GM19452 (cell line): ENCODE measurements around the gene GADD45A.

ENCODE experiments used
- ATAC-seq: cut with Tn5 transposase; IDR thresholded peaks from one replicate; pipeline ENCODE4 v1.9.1; 2021; ENCODE audit not compliant: unreplicated experiment

The GADD45A gene

DNA sequence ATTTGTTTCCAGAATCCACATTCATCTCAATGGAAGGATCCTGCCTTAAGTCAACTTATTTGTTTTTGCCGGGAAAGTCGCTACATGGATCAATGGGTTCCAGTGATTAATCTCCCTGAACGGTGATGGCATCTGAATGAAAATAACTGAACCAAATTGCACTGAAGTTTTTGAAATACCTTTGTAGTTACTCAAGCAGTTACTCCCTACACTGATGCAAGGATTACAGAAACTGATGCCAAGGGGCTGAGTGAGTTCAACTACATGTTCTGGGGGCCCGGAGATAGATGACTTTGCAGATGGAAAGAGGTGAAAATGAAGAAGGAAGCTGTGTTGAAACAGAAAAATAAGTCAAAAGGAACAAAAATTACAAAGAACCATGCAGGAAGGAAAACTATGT, 2.6 kb downstream of the GADD45A start:
- ATAC-seq, result no peak

DNA sequence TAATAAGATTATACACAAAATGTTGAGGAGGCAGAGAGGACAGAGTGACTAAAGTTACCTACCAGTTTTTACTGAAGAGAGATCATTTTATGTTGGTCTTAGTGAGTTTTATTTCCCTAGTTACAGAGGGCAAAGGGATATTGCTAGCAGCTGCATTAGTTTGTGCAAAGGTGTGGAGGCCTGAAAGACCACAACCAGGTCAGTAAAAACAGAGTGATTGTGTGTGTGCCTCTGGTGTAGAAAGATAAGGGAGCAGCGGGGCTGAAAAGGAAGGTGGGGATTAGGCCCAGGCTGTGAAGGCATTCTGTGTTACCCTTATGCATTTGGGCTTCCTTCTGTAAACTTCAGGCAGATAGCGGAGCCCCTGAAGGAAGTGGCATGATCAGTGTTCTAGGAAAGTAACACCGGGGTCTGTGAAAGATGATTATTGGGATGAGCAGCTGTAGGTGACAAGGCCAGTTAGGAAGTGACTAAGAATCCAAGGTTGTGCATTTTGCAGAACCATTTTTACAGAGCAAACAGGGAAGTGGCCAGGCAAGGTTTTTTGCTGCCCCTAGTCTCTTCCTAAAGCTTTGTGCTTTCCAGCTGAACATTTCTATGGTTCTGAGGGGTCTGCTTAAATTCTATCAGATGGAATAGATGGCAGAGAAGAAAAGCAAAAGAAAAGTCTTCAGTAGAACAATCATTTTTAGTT, 3.7 kb downstream of the GADD45A start:
- no peak for ATAC-seq

- ATAC-seq, result no peak
Measured at GRCh38 chr1:67689267-67690017, 4.4 kb downstream of the GADD45A start.

- no peak for ATAC-seq
Measured at GRCh38 chr1:67690018-67690363, 5.0 kb downstream of the GADD45A start.

DNA sequence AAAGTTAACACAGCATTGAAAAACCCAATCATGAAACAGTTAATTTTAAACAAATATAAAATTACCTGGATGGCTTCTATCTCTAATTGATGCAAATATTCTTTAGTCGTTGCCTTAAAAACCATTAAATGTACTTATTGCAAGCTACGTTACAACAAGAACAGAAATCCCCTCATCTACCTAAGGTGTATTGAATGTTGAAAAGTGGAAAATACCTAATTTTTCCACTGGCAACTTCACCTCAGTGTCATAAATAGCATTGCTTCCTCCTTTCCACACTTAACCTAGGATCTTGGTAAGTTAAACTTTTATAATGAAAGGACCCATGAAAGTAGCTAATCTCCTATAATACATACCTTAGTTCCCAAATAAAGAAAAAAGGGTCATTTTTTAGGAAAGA, 5.4 kb downstream of the GADD45A start:
- ATAC-seq, result no peak

DNA sequence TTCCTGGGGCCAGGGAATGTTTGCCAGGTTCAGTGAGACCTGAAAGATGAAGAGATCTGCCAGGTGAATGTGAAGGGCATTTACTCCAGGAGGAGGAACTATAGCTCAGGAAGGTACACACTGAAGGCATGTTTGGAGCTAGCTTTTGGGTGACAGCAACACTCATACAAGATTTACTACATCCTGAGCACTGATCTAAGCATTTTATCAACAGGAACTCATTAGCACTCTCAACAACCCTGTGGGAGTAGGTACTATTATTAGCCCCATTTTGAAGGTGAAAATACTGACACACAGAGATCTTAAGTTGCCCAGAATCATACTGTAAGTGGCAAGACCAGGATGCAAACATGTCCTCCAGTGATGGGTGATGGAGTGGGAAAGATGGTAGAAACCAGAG, 6.7 kb downstream of the GADD45A start:
- ATAC-seq, result no peak

DNA sequence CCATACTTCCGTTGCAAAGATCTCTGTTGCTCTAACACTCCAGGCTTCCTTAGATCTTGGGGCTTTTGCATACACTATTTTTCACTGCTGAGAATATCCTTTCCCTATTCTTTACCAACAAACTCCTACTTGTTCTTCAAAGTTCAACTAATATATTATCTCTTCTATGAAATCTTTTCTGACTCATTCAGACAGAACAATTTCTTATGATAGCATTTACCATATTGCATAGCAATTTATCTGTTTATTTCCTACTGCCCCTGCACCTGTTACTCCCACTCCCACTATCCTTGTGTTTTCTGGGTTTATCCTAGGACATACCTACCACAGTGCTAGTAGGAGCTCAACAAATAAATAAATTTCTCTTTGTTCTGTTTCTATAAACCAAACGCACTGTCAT, 11.0 kb downstream of the GADD45A start:
- ATAC-seq, result no peak

DNA sequence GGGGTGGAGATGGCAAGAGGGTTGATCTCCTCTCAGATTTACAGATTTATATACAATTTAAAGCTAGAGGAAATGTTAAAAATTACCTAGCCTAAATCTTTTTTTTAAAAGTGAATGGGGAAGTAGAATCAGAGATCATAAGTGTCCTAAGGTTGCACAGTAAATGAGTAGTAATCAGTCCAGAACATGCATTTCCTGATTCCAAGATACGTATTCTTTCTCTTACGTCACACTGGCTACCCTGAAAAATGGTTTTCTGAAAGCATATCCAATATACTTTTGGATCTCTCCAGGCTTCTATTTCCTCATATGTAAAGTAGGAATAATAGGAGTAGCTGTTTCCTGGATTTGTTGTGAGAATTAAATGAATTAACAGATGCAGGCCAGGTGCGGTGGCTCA, 11.7 kb downstream of the GADD45A start:
- no peak for ATAC-seq

DNA sequence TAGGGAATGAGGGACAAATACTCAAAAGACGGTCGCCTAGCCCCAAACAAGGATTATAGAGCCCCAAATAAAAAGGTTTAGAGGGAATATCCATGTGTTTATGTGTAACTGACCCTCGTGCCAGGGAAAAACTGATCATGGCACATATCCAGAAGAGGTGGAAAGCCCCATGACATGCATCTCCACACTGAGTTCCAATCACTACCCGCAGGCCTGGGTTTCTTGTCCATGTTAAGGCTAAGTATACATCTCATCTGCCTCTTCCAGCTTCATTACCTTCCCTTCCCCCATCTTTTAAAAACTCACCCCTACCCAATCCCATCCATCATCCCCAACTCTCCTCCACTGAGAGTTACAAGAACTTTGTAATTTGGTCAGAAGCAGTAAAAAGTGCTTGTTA, 15.2 kb downstream of the GADD45A start:
- ATAC-seq, result no peak

DNA sequence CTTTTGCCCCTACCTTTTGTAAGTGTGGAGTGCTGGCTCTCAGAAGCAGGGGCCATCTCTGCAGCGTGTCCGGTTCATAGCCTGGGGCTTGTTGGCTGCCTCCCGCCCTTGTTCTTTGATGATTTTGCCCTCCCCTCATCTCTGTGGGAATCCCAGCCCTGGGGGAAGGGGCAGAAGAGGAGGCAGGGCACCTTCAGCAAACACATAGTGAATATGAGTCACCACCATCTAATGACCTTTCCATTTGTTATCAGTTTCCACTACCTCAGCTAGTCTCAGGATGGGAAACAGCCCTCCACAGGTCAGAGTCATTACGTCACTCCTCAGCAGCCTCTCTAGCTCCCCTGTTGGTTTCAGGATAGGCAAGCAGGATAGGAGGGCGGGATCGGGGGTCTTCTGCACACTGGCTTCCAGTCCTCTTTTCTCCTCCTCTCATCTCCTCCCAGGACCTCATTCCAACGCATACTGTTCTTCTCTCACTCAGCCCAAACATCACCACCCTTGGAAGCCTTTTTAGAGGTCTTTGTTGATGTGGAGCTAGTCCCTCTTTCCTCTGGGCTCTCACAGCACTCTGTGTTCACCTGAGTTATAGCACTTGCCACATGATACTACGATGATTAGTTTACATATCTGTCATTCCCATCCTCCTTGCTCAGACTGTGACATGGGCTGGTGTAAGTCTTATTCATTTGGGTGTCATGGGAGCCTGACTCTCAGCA, 15.8 kb downstream of the GADD45A start:
- no peak for ATAC-seq

GRCh38 chr1:67701876-67702275, 16.9 kb downstream of the GADD45A start:
- no peak for ATAC-seq

GRCh38 chr1:67704351-67704750, 19.4 kb downstream of the GADD45A start:
- no peak for ATAC-seq

DNA sequence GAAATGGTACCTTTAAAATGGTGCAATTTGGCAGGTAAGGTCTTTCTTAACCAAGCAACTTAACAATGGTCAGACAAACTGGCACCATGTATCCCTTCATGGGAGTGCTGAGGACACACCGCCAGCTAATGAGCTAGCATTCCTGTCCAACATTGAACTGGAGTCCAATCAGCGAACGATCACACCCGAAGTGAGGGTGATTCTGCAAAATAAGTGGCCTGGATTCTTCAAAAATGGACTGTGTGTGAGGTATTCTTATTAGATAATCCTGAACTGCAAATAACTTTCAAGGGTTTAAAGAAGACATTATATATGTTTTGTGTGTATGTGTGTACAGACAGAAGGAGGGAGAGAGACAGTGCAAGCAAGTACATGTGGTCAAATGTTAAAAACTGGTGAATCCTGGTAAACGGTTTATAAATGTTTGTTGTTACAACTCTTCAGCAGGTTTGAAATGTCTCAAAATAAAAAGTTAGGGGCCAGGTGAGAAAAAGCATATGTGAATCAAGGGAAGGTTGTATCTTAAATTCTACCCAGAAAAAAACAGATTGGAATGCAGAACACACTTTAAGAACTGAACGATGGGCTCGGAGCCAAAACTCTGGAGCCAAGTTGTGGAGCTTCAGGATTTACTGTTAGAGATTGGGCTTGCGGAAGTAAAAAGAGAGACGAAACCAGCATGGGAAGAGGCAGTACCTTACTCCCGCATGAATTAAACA, 20.9 kb downstream of the GADD45A start:
- no peak for ATAC-seq

DNA sequence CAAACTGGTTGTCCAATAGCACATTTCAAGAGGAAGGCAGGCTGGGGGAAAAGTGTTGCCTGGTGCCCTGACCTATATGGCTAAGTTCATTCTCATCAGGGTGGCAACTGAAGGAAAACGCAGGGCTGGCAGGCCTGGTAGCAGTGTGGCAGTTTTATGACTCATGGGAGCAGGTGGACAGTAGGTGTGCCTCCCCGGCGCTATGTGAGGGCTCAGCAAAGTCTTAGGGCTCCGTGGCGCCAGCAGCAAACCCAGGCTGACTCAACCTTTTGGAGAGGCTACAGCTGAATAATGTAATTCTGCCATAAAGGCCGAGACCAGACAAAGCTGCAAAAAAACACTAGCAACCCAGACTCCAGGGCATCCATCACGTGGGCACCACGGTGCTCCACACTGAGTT, 23.6 kb downstream of the GADD45A start:
- no peak for ATAC-seq

- no peak for ATAC-seq
Measured at GRCh38 chr1:67710417-67710816, 25.4 kb downstream of the GADD45A start.

GRCh38 chr1:67711158-67711854, 26.3 kb downstream of the GADD45A start:
- peak; percentile 28 for ATAC-seq

DNA sequence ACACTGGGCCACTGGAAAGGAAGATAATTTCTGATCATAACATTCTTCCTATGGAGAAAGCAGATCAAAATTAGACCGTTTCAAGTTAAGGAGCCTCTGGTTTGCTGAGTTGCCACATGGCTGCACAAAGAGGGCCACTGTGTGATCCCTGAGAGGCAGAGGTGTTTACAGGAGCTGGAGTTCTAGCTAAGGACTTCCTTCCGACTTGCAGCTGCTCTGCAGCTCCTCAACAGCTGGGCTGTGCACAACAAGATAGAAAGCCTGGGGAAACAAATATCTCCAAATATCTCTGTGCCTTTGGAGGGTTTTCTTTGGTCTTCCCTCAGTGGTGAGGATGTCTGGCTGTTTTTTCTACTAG, 26.8 kb downstream of the GADD45A start:
- peak; percentile 55 for ATAC-seq

- no peak for ATAC-seq
Measured at GRCh38 chr1:67713057-67713846, 28.3 kb downstream of the GADD45A start.

DNA sequence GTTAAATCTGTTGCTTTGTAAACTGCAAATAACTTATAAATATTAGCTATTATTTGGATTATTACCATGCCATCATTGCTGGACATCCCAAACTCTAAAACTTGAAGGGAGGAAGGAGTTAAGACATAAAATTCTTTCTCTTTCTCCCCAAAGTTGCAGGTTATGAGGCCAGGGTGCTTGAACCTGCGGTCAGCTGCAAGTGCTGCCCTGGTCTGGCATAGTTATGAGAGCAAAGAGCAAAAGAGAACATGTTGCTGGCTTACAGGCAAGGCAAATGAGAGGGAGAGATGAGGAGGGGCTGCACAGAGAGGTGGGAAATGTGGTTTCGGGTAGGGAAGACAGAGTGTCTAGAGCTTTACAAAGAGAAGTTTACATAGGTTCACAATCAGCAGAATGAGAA, 30.8 kb downstream of the GADD45A start:
- ATAC-seq, result no peak

DNA sequence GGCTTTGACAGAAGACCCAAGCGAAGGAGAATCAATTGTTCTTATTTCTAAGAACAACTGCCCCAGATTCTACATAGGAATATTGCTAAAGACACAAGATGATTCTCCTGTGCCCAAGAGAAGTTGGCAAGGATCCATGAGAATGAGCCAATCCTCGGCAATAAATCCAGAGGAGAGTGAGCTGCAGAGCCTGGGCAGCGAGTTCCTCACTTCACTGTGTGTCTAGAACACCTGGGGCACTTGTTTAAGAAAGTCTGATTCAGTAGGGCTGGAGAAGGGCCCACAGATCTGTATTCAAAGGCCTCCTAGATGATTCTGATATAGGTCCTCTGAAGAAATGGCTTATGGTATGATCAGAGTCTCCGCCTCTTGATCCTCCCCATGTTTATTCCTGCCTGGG, 31.8 kb downstream of the GADD45A start:
- ATAC-seq, result no peak
